Subcutaneous abdominal adipose tissue (tissue), 5 donors: ENCODE measurements around the gene PLET1.

ENCODE experiments used
- H3K27ac ChIP-seq: one replicate; pipeline ENCODE4 v1.7.0; 2013; ENCODE audit warnings: low read depth, mild to moderate bottlenecking, inconsistent platforms, low read length, moderate library complexity
- H3K27me3 ChIP-seq, 5 donors: one replicate each; pipeline ENCODE4 v1.7.0; 2013; ENCODE audit warnings: low read length in 5 of 5, inconsistent platforms in 1 of 5; ENCODE audit not compliant: control insufficient read depth in 5 of 5, insufficient read depth in 4 of 5
- H3K36me3 ChIP-seq, 5 donors: one replicate each; pipeline ENCODE4 v1.7.0; 2013; ENCODE audit warnings: low read length in 5 of 5; ENCODE audit not compliant: control insufficient read depth in 5 of 5, insufficient read depth in 5 of 5
- H3K4me1 ChIP-seq, 5 donors: one replicate each; pipeline ENCODE4 v1.7.0; 2013; ENCODE audit warnings: low read length in 5 of 5, mild to moderate bottlenecking in 3 of 5, moderate library complexity in 1 of 5; ENCODE audit not compliant: control insufficient read depth in 5 of 5, insufficient read depth in 5 of 5
- H3K4me3 ChIP-seq, 5 donors: one replicate each; pipeline ENCODE4 v1.7.0; 2013; ENCODE audit warnings: low read length in 5 of 5, low read depth in 1 of 5
- H3K9ac ChIP-seq, 5 donors: one replicate each; pipeline ENCODE4 v1.7.0; 2013; ENCODE audit warnings: low read length in 5 of 5, mild to moderate bottlenecking in 4 of 5, moderate library complexity in 3 of 5
- H3K9me3 ChIP-seq, 5 donors: one replicate each; pipeline ENCODE4 v1.7.0; 2013; ENCODE audit warnings: low read length in 5 of 5; ENCODE audit not compliant: control insufficient read depth in 5 of 5
- donor health status: healthy.
- donor health status: healthy.
- donor health status: healthy.
- donor health status: healthy.
- donor health status: healthy.

PLET1 gene

GRCh38 chr11:112273066-112273465, 12.4 kb upstream of the PLET1 start:
- no peak overlapping the region for H3K4me3 ChIP-seq
- H3K36me3 ChIP-seq, result peaks cover 0 to 2% (median 0%) of the 10 kb centered on the region in 5 donors
- H3K4me1 ChIP-seq, result no peaks in the 10 kb centered on the region
- H3K9me3 ChIP-seq, result no peaks in the 10 kb centered on the region
- H3K9ac ChIP-seq, result no peak overlapping the region
- H3K27ac ChIP-seq, result no peak overlapping the region
- no peaks in the 10 kb centered on the region for H3K27me3 ChIP-seq

- no peaks in the 10 kb centered on the region for H3K27me3 ChIP-seq
- H3K9ac ChIP-seq, result no peak overlapping the region
- H3K4me3 ChIP-seq, result no peak overlapping the region
- peaks cover 0 to 2% (median 0%) of the 10 kb centered on the region in 5 donors for H3K36me3 ChIP-seq
- peaks cover 0 to 4% (median 0%) of the 10 kb centered on the region in 5 donors for H3K4me1 ChIP-seq
- no peak overlapping the region for H3K27ac ChIP-seq
- no peaks in the 10 kb centered on the region for H3K9me3 ChIP-seq
Measured at GRCh38 chr11:112271242-112271641, 10.6 kb upstream of the PLET1 start.

- no peaks in the 10 kb centered on the region for H3K9me3 ChIP-seq
- H3K36me3 ChIP-seq, result peaks cover 0 to 2% (median 0%) of the 10 kb centered on the region in 5 donors
- no peak overlapping the region for H3K9ac ChIP-seq
- H3K4me3 ChIP-seq, result no peak overlapping the region
- peaks cover 0 to 4% (median 0%) of the 10 kb centered on the region in 5 donors for H3K4me1 ChIP-seq
- H3K27me3 ChIP-seq, result no peaks in the 10 kb centered on the region
- H3K27ac ChIP-seq, result no peak overlapping the region
Measured at GRCh38 chr11:112270551-112271180, 10.0 kb upstream of the PLET1 start.

- Histone ChIP-seq H3K27ac (no peak overlapping the region), H3K4me1 (peaks cover 0 to 4% (median 0%) of the 10 kb centered on the region in 5 donors), H3K9me3 (no peaks in the 10 kb centered on the region), H3K27me3 (no peaks in the 10 kb centered on the region), H3K36me3 (peaks cover 0 to 2% (median 0%) of the 10 kb centered on the region in 5 donors), H3K4me3 (no peak overlapping the region), H3K9ac (no peak overlapping the region)
Measured at GRCh38 chr11:112269139-112269538, 8.5 kb upstream of the PLET1 start.

- H3K9me3 ChIP-seq, result no peaks in the 10 kb centered on the region
- peaks cover 0 to 2% (median 0%) of the 10 kb centered on the region in 5 donors for H3K36me3 ChIP-seq
- H3K4me1 ChIP-seq, result peaks cover 0 to 4% (median 0%) of the 10 kb centered on the region in 5 donors
- no peak overlapping the region for H3K9ac ChIP-seq
- H3K27me3 ChIP-seq, result no peaks in the 10 kb centered on the region
- no peak overlapping the region for H3K4me3 ChIP-seq
- H3K27ac ChIP-seq, result no peak overlapping the region
Measured at GRCh38 chr11:112268406-112268805, 7.7 kb upstream of the PLET1 start.

- Histone ChIP-seq H3K9ac (no peak overlapping the region), H3K9me3 (no peaks in the 10 kb centered on the region), H3K4me1 (peaks cover 0 to 4% (median 0%) of the 10 kb centered on the region in 5 donors), H3K4me3 (no peak overlapping the region), H3K36me3 (peaks cover 0 to 2% (median 0%) of the 10 kb centered on the region in 5 donors), H3K27me3 (no peaks in the 10 kb centered on the region), H3K27ac (no peak overlapping the region)
Measured at GRCh38 chr11:112267188-112267591, 6.5 kb upstream of the PLET1 start.

- no peaks in the 10 kb centered on the region for H3K9me3 ChIP-seq
- H3K36me3 ChIP-seq, result peaks cover 0 to 2% (median 0%) of the 10 kb centered on the region in 5 donors
- no peak overlapping the region for H3K4me3 ChIP-seq
- H3K9ac ChIP-seq, result no peak overlapping the region
- H3K27me3 ChIP-seq, result no peaks in the 10 kb centered on the region
- H3K27ac ChIP-seq, result no peak overlapping the region
- H3K4me1 ChIP-seq, result peaks cover 0 to 4% (median 0%) of the 10 kb centered on the region in 5 donors
Measured at GRCh38 chr11:112266410-112266778, 5.7 kb upstream of the PLET1 start.

GRCh38 chr11:112265659-112266409, 5.2 kb upstream of the PLET1 start:
- Histone ChIP-seq H3K36me3 (peaks cover 0 to 3% (median 0%) of the 10 kb centered on the region in 5 donors), H3K4me1 (peaks cover 0 to 4% (median 0%) of the 10 kb centered on the region in 5 donors), H3K9me3 (no peaks in the 10 kb centered on the region), H3K4me3 (no peak overlapping the region), H3K27me3 (no peaks in the 10 kb centered on the region), H3K27ac (no peak overlapping the region), H3K9ac (no peak overlapping the region)

GRCh38 chr11:112255067-112255720, 5.5 kb downstream of the PLET1 start:
- H3K27ac ChIP-seq, result no peak overlapping the region
- no peaks in the 10 kb centered on the region for H3K27me3 ChIP-seq
- no peak overlapping the region for H3K9ac ChIP-seq
- no peak overlapping the region for H3K4me3 ChIP-seq
- no peaks in the 10 kb centered on the region for H3K36me3 ChIP-seq
- no peaks in the 10 kb centered on the region for H3K9me3 ChIP-seq
- H3K4me1 ChIP-seq, result no peaks in the 10 kb centered on the region
